HEK293 (cell line): Measurements from ENCODE around the gene EYS.

Source experiments
- CTCF ChIA-PET: fragments of 350-600 bp; formaldehyde crosslinking; extraction: SDS; loops from one replicate; lab custom pipeline; 2021; ENCODE audit warnings: antibody characterized with exemption; lab: Yijun Ruan, JAX
- POLR2A ChIA-PET: fragments of 300-600 bp; formaldehyde crosslinking; extraction: SDS; loops from one replicate; lab custom pipeline; 2020; ENCODE audit warnings: antibody characterized with exemption, inconsistent platforms; lab: Yijun Ruan, JAX
- H3K27ac ChIP-seq: fragments of 200-500 bp; sonication (Bioruptor generic); 2 replicates; pipeline ENCODE4 v1.5.1; 2014; ENCODE audit warnings: low read depth, low read length, control low read depth, inconsistent platforms; ENCODE audit errors: extremely low read depth
- H3K36me3 ChIP-seq, 2 experiments: fragments of 200-500 bp in 1 of 2; sonication (Bioruptor generic) in 1 of 2; 1 replicate in 1 of 2; 2 replicates in 1 of 2; pipeline ENCODE4 v1.5.1; 2014 to 2017; ENCODE audit warnings: inconsistent platforms in 2 of 2, low read length in 2 of 2; ENCODE audit not compliant: control insufficient read depth in 2 of 2, insufficient read depth in 1 of 2
- H3K4me1 ChIP-seq: fragments of 200-500 bp; sonication (Bioruptor generic); 2 replicates; pipeline ENCODE4 v1.5.1; 2014; ENCODE audit warnings: mild to moderate bottlenecking, low read length, inconsistent platforms; ENCODE audit not compliant: control insufficient read depth, insufficient read depth
- H3K4me3 ChIP-seq: 2 replicates; pipeline ENCODE4 v1.5.1; 2011; ENCODE audit warnings: low read depth, mild to moderate bottlenecking, control low read depth, low read length, moderate library complexity
- H3K9me3 ChIP-seq: fragments of 200-500 bp; sonication (Bioruptor generic); 2 replicates; pipeline ENCODE4 v1.5.1; 2014; ENCODE audit warnings: low read depth, low read length, inconsistent platforms; ENCODE audit not compliant: control insufficient read depth, insufficient read depth
- HOXC10 ChIP-seq: sonication (generic); formaldehyde crosslinking; IDR thresholded peaks from 2 replicates; pipeline ENCODE4 v1.8.1; 2023; ENCODE audit warnings: mild to moderate bottlenecking, missing genetic modification reagents
- MYNN ChIP-seq: fragments of 450-650 bp; formaldehyde crosslinking; IDR thresholded peaks from 2 replicates; pipeline ENCODE4 v1.5.1; 2016; ENCODE audit warnings: missing biosample characterization, missing genetic modification characterization, borderline replicate concordance
- PRDM2 ChIP-seq: fragments of 450-650 bp; formaldehyde crosslinking; IDR thresholded peaks from 2 replicates; pipeline ENCODE4 v1.5.1; 2016; ENCODE audit warnings: missing biosample characterization, missing genetic modification characterization, borderline replicate concordance
- SETDB1 ChIP-seq: IDR thresholded peaks from one replicate; pipeline ENCODE4 v1.6.1; 2017; ENCODE audit warnings: mild to moderate bottlenecking, low read length, moderate library complexity, mixed read lengths; ENCODE audit not compliant: insufficient read length
- SP7 ChIP-seq: fragments of 450-650 bp; formaldehyde crosslinking; IDR thresholded peaks from 2 replicates; pipeline ENCODE4 v1.5.1; 2016; ENCODE audit warnings: missing biosample characterization, missing genetic modification characterization
- TSHZ1 ChIP-seq: fragments of 450-650 bp; formaldehyde crosslinking; IDR thresholded peaks from 2 replicates; pipeline ENCODE4 v1.5.1; 2016; ENCODE audit warnings: missing biosample characterization, missing genetic modification characterization, borderline replicate concordance
- ZBTB44 ChIP-seq: fragments of 450-650 bp; IDR thresholded peaks from 2 replicates; pipeline ENCODE4 v1.5.1; 2018; ENCODE audit warnings: missing biosample characterization, mild to moderate bottlenecking, missing genetic modification characterization
- ZBTB7A ChIP-seq: fragments of 450-650 bp; formaldehyde crosslinking; IDR thresholded peaks from 2 replicates; pipeline ENCODE4 v1.5.1; 2016; ENCODE audit warnings: low read depth, missing biosample characterization, missing genetic modification characterization
- ZFP69B ChIP-seq: fragments of 450-650 bp; formaldehyde crosslinking; IDR thresholded peaks from 2 replicates; pipeline ENCODE4 v1.5.1; 2016; ENCODE audit warnings: missing biosample characterization, missing genetic modification characterization
- ZNF140 ChIP-seq: fragments of 450-650 bp; formaldehyde crosslinking; IDR thresholded peaks from 2 replicates; pipeline ENCODE4 v1.5.1; 2016; ENCODE audit warnings: missing biosample characterization, missing genetic modification characterization
- ZNF302 ChIP-seq: fragments of 450-650 bp; formaldehyde crosslinking; IDR thresholded peaks from 2 replicates; pipeline ENCODE4 v1.5.1; 2016; ENCODE audit warnings: missing biosample characterization, missing genetic modification characterization, low read depth
- ZNF596 ChIP-seq: fragments of 450-650 bp; IDR thresholded peaks from 2 replicates; pipeline ENCODE4 v1.5.0; 2018; ENCODE audit warnings: missing biosample characterization, mild to moderate bottlenecking, missing genetic modification characterization, moderate library complexity
- ZNF660 ChIP-seq: fragments of 450-650 bp; IDR thresholded peaks from 2 replicates; pipeline ENCODE4 v1.5.1; 2018; ENCODE audit warnings: missing biosample characterization, mild to moderate bottlenecking, missing genetic modification characterization
- ZNF768 ChIP-seq: fragments of 450-650 bp; formaldehyde crosslinking; IDR thresholded peaks from 2 replicates; pipeline ENCODE4 v1.5.1; 2018; ENCODE audit warnings: missing biosample characterization, mild to moderate bottlenecking, missing genetic modification characterization

Gene EYS

GRCh38 chr6:64104051-64104450, 1603.0 kb downstream of the EYS start:
- ChIA-PET CTCF (interaction anchor here (0.6 to 1.2 kb wide), 4 partner anchors 96 to 401 kb away, joined by 3 read pairs; no protein-coding TSS in a partner anchor), POLR2A (no interaction called here)
- Histone ChIP-seq H3K4me3 (no peak overlapping the region), H3K36me3 (no peaks in the 10 kb centered on the region), H3K4me1 (no peaks in the 10 kb centered on the region), H3K27ac (no peak overlapping the region), H3K9me3 (no peaks in the 10 kb centered on the region)
- TF ChIP-seq SETDB1, result no peak
- no peak for TF ChIP-seq ZNF660 (tag by site-specific recombination)
- no peak for TF ChIP-seq PRDM2 (tag by site-specific recombination)
- no peak for TF ChIP-seq ZBTB7A (tag by site-specific recombination)
- TF ChIP-seq ZFP69B, result no peak
- no peak for TF ChIP-seq HOXC10
- TF ChIP-seq ZNF302 (tag by site-specific recombination), result no peak
- no peak for TF ChIP-seq ZBTB44 (tag by site-specific recombination)
- TF ChIP-seq ZNF768 (tag by site-specific recombination), result no peak
- no peak for TF ChIP-seq ZNF140

- no peaks in the 10 kb centered on the region for H3K36me3 ChIP-seq
- no peak for TF ChIP-seq ZNF596 (tag by site-specific recombination)
- no peak for TF ChIP-seq MYNN (tag by site-specific recombination)
- TF ChIP-seq SP7 (tag by site-specific recombination), result no peak
- TF ChIP-seq TSHZ1 (tag by site-specific recombination), result no peak
- no peaks in the 10 kb centered on the region for H3K9me3 ChIP-seq
- H3K27ac ChIP-seq, result no peak overlapping the region
- CTCF ChIA-PET, result interaction anchor here (0.6 to 1.0 kb wide), 3 partner anchors 95 to 401 kb away, joined by 3 read pairs; no protein-coding TSS in a partner anchor
- POLR2A ChIA-PET, result no interaction called here
- H3K4me3 ChIP-seq, result no peak overlapping the region
- no peaks in the 10 kb centered on the region for H3K4me1 ChIP-seq
These were observed 1603.5 kb downstream of the EYS start for GRCh38 chr6:64103480-64103879.
